Esophagus (tissue), 2 donors: ENCODE results near the gene ADAMTS17. TPM values are rescaled to one million over a fixed set of nuclear protein-coding genes. Genes with fewer than 3 reads are reported as not detected.

Experiments
- H3K27ac ChIP-seq, 2 donors: one replicate each; pipeline ENCODE4 v1.5.1; 2013; ENCODE audit warnings: low read depth in 2 of 2, mild to moderate bottlenecking in 2 of 2, inconsistent platforms in 1 of 2, low read length in 1 of 2, moderate library complexity in 1 of 2
- H3K27me3 ChIP-seq, 2 donors: one replicate each; pipeline ENCODE4 v1.6.1; 2013; ENCODE audit warnings: low read length in 2 of 2, control low read depth in 1 of 2, mild to moderate bottlenecking in 1 of 2; ENCODE audit not compliant: insufficient read depth in 2 of 2, control insufficient read depth in 1 of 2
- H3K36me3 ChIP-seq, 2 donors: one replicate each; pipeline ENCODE4 v1.6.1; 2013; ENCODE audit warnings: low read length in 1 of 2; ENCODE audit not compliant: control insufficient read depth in 2 of 2, insufficient read depth in 2 of 2
- H3K4me1 ChIP-seq, 2 donors: one replicate each; pipeline ENCODE4 v1.6.1; 2013; ENCODE audit warnings: low read length in 1 of 2; ENCODE audit not compliant: control insufficient read depth in 2 of 2, insufficient read depth in 2 of 2
- H3K4me3 ChIP-seq, 2 donors: one replicate each; pipeline ENCODE4 v1.5.1; 2013; ENCODE audit warnings: low read length in 2 of 2, mild to moderate bottlenecking in 2 of 2, low read depth in 1 of 2, moderate library complexity in 1 of 2
- H3K9me3 ChIP-seq, 2 donors: one replicate each; pipeline ENCODE4 v1.6.1; 2013; ENCODE audit warnings: mild to moderate bottlenecking in 2 of 2, low read depth in 1 of 2, low read length in 1 of 2, moderate library complexity in 1 of 2; ENCODE audit not compliant: control insufficient read depth in 2 of 2, insufficient read depth in 1 of 2
- WGBS, 2 donors: extraction: QIAGEN DNeasy Blood & Tissue Kit; methylation state at CpG; one replicate each; pipeline ENCODE4 v1.1.7; 2013; 5-methylcytosine and 5-hydroxymethylcytosine counted together
- polyA plus RNA-seq, 2 donors: library from polyadenylated mRNA; stranded (reverse); fragments of 200-250 nt; gene quantifications; one replicate each; pipeline ENCODE4 v1.2.3, GENCODE V29; 2013
- donor health status: healthy with polysubstance abuse.
- donor health status: Bipolar disorder and iron deficiency.

The ADAMTS17 gene
- polyA plus RNA-seq, 2 donors = 2.1 to 6.9 TPM

- H3K4me3 ChIP-seq = no peak overlapping the region
- peaks cover 0 to 2% of the 10 kb centered on the region in 2 donors for H3K4me1 ChIP-seq
- no peak overlapping the region for H3K27ac ChIP-seq
- no peaks in the 10 kb centered on the region for H3K27me3 ChIP-seq
- 95 to 96% methylated on average over 20 to 21 of the region's 21 CpGs for WGBS, 2 donors
- no peaks in the 10 kb centered on the region for H3K36me3 ChIP-seq
- peaks cover 0 to 2% of the 10 kb centered on the region in 2 donors for H3K9me3 ChIP-seq
Observed at GRCh38 chr15:100199711-100200286, 142.0 kb downstream of the ADAMTS17 start.

DNA sequence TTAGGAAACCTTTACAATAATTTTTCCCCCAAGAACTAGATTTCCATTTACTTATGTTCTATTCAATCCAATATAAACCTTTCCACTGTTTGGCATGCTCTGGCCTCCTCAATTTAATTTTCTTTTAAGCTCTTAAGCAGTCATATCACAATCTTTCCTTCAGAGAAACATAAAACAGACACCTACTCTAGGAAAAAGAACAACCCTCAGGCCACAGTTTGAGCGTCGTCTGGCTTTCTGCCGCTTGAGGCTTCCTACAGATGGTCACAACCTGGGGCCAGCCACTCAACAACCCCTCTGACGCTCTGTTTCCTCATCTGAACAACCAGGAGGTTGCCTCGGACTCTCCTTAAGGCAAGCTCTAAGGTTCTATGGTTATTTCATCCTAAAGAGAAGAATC, 143.3 kb downstream of the ADAMTS17 start:
- Histone ChIP-seq H3K4me3 (no peak overlapping the region), H3K9me3 (peaks cover 0 to 2% of the 10 kb centered on the region in 2 donors)
- WGBS, 2 donors = 84 to 87% methylated on average over 5 of the region's 5 CpGs

GRCh38 chr15:100196326-100197058, 145.3 kb downstream of the ADAMTS17 start:
- Histone ChIP-seq H3K27me3 (no peaks in the 10 kb centered on the region), H3K36me3 (no peaks in the 10 kb centered on the region), H3K4me3 (no peak overlapping the region), H3K4me1 (peaks cover 0 to 5% of the 10 kb centered on the region in 2 donors), H3K27ac (no peak overlapping the region), H3K9me3 (peaks cover 0 to 2% of the 10 kb centered on the region in 2 donors)
- WGBS, 2 donors = 80 to 91% methylated on average over 14 of the region's 14 CpGs

More for the DNA sequence above, 143.3 kb downstream of the ADAMTS17 start:
- Histone ChIP-seq H3K36me3 (no peaks in the 10 kb centered on the region), H3K4me1 (peaks cover 0 to 2% of the 10 kb centered on the region in 2 donors), H3K27me3 (no peaks in the 10 kb centered on the region), H3K27ac (no peak overlapping the region)

- Histone ChIP-seq H3K36me3 (no peaks in the 10 kb centered on the region), H3K9me3 (peaks cover 0 to 2% of the 10 kb centered on the region in 2 donors), H3K4me1 (peaks cover 0 to 8% of the 10 kb centered on the region in 2 donors), H3K4me3 (no peak overlapping the region), H3K27me3 (no peaks in the 10 kb centered on the region), H3K27ac (no peak overlapping the region)
- WGBS, 2 donors = 91 to 95% methylated on average over 10 of the region's 10 CpGs
Observed at GRCh38 chr15:100194996-100195395, 146.8 kb downstream of the ADAMTS17 start.

DNA sequence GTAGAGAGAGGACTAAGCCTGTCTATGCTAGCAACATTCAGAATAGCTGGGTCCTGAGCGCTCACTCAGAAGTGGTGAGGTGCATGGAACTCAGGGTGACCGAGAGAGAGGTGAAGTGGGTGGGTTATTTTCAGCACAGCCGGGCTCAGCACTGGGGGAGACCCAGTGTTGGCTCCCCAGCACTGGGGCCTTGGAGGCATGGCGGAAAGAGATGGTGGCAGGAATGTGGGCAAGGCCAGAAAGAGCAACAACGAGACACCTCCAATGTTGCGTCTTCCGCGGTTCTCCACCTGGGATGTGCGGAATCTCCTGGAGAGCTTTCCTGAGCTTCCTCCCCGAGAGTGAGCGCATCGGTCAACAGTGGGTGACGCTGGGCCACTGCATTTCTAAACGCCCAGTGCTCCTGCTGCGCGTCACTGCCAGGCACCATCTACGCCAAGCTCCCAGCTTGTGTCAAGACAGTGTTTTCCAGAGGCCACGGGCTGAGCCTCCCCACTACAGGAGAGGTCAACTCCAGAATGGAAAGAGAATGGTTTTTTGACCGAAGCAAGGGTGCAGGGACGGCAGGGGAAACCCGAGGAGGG, 148.4 kb downstream of the ADAMTS17 start:
- Histone ChIP-seq H3K9me3 (peaks cover 0 to 2% of the 10 kb centered on the region in 2 donors), H3K27ac (no peak overlapping the region)
- WGBS, 2 donors = 95 to 96% methylated on average over 21 of the region's 21 CpGs

GRCh38 chr15:100192097-100193080, 149.4 kb downstream of the ADAMTS17 start:
- H3K4me3 ChIP-seq = no peak overlapping the region
- H3K27me3 ChIP-seq = no peaks in the 10 kb centered on the region
- no peaks in the 10 kb centered on the region for H3K36me3 ChIP-seq
- 48 to 62% methylated on average over 14 of the region's 14 CpGs for WGBS, 2 donors
- peaks cover 0 to 8% of the 10 kb centered on the region in 2 donors for H3K4me1 ChIP-seq
- no peak overlapping the region for H3K27ac ChIP-seq
- peaks cover 0 to 2% of the 10 kb centered on the region in 2 donors for H3K9me3 ChIP-seq

More for the DNA sequence above, 148.4 kb downstream of the ADAMTS17 start:
- Histone ChIP-seq H3K36me3 (no peaks in the 10 kb centered on the region), H3K4me1 (peaks cover 0 to 8% of the 10 kb centered on the region in 2 donors), H3K4me3 (no peak overlapping the region), H3K27me3 (no peaks in the 10 kb centered on the region)

DNA sequence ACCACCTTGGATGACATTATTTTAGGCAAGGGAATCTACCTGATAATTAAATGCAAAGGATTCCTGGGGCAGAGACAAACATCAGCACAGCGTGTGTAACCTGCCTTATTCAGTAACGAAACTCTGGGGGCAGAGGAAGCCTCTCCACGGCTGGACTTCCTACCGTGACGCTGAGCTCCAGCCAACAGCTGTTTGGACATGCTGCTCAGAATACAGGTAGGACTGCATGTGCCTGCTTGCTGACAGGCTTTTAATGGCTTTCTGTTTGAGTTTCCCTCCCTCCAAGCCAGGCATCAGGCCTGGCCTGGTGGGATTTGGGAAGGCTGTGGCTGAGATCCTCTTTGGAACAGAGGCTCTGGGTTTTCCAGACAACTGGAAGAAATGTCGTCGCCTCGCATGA, 150.6 kb downstream of the ADAMTS17 start:
- Histone ChIP-seq H3K36me3 (no peaks in the 10 kb centered on the region), H3K4me3 (no peak overlapping the region), H3K9me3 (peaks cover 0 to 2% of the 10 kb centered on the region in 2 donors), H3K4me1 (peaks cover 0 to 8% of the 10 kb centered on the region in 2 donors), H3K27ac (no peak overlapping the region), H3K27me3 (no peaks in the 10 kb centered on the region)
- 40 to 62% methylated on average over 8 of the region's 8 CpGs for WGBS, 2 donors

GRCh38 chr15:100190675-100191074, 151.1 kb downstream of the ADAMTS17 start:
- Histone ChIP-seq H3K4me1 (peaks cover 0 to 8% of the 10 kb centered on the region in 2 donors), H3K9me3 (peaks cover 0 to 2% of the 10 kb centered on the region in 2 donors), H3K36me3 (no peaks in the 10 kb centered on the region), H3K27me3 (no peaks in the 10 kb centered on the region), H3K27ac (no peak overlapping the region), H3K4me3 (no peak overlapping the region)
- WGBS, 2 donors = 84 to 88% methylated on average over 8 of the region's 8 CpGs

- no peaks in the 10 kb centered on the region for H3K9me3 ChIP-seq
- H3K27ac ChIP-seq = no peak overlapping the region
- 83 to 88% methylated on average over 4 of the region's 4 CpGs for WGBS, 2 donors
Observed at GRCh38 chr15:100189849-100190248, 151.9 kb downstream of the ADAMTS17 start.

More at GRCh38 chr15:100189849-100190248, 151.9 kb downstream of the ADAMTS17 start:
- Histone ChIP-seq H3K4me1 (peaks cover 0 to 8% of the 10 kb centered on the region in 2 donors), H3K4me3 (no peak overlapping the region), H3K27me3 (no peaks in the 10 kb centered on the region), H3K36me3 (no peaks in the 10 kb centered on the region)
